CD14-positive monocyte (primary cell): Measurements from ENCODE around the gene HMCN2. TPM values are rescaled to one million over a fixed set of nuclear protein-coding genes. Genes with fewer than 3 reads are reported as not detected.
A peak's percentile ranks its signal among the peaks of the same experiment; 100 is the strongest.

Experiments
- DNase-seq, 3 donors: peaks; one replicate each; pipeline ENCODE4 v3.0.0-alpha.2; 2011 to 2022
- H2AFZ ChIP-seq: 2 replicates; pipeline ENCODE4 v1.6.0; 2012; ENCODE audit warnings: mild to moderate bottlenecking, low read depth, low read length, inconsistent platforms; ENCODE audit not compliant: insufficient read depth, poor library complexity, severe bottlenecking
- H3K27ac ChIP-seq, 2 donors: 1 replicate in 1 of 2; 2 replicates in 1 of 2; pipeline ENCODE4 v1.5.1; 2012 to 2013; ENCODE audit warnings: low read length in 2 of 2, control low read depth in 1 of 2, inconsistent platforms in 1 of 2, low read depth in 1 of 2, mild to moderate bottlenecking in 1 of 2
- H3K27me3 ChIP-seq, 2 donors: one replicate each; pipeline versions ENCODE4 v1.6.0 to v1.6.1; 2011 to 2013; ENCODE audit warnings: low read length in 2 of 2; ENCODE audit not compliant: control insufficient read depth in 2 of 2, insufficient read depth in 2 of 2
- H3K36me3 ChIP-seq, 2 donors: replicated peaks in 1 of 2; 1 replicate in 1 of 2; 2 replicates in 1 of 2; pipeline versions ENCODE4 v1.5.1 to v1.6.1; 2012 to 2013; ENCODE audit warnings: low read length in 2 of 2, control low read depth in 1 of 2, inconsistent platforms in 1 of 2, mild to moderate bottlenecking in 1 of 2; ENCODE audit not compliant: insufficient read depth in 2 of 2, control insufficient read depth in 1 of 2
- H3K4me1 ChIP-seq, 2 donors: 1 replicate in 1 of 2; 2 replicates in 1 of 2; pipeline versions ENCODE4 v1.5.1 to v1.6.1; 2012 to 2013; ENCODE audit warnings: low read length in 2 of 2, control low read depth in 1 of 2, inconsistent platforms in 1 of 2, mild to moderate bottlenecking in 1 of 2, moderate library complexity in 1 of 2; ENCODE audit not compliant: insufficient read depth in 2 of 2, control insufficient read depth in 1 of 2
- H3K4me2 ChIP-seq: replicated peaks from 2 replicates; pipeline ENCODE3; 2012; ENCODE audit warnings: low read length, moderate library complexity, mild to moderate bottlenecking; ENCODE audit not compliant: poor library complexity, severe bottlenecking; ENCODE audit errors: extremely low read depth
- H3K4me3 ChIP-seq, 3 experiments: fragments of 200-600 bp in 1 of 3; sonication (generic) in 1 of 3; replicated peaks in 1 of 3; 1 replicate in 2 of 3; 2 replicates in 1 of 3; pipeline ENCODE4 v1.5.1; 2011 to 2013; ENCODE audit warnings: low read length in 3 of 3, mild to moderate bottlenecking in 3 of 3, control low read depth in 2 of 3, low read depth in 2 of 3, inconsistent platforms in 1 of 3, moderate library complexity in 1 of 3
- H3K79me2 ChIP-seq: 2 replicates; pipeline ENCODE4 v1.6.0; 2012; ENCODE audit warnings: mild to moderate bottlenecking, control low read depth, inconsistent platforms, low read length, moderate library complexity; ENCODE audit not compliant: insufficient read depth
- H3K9ac ChIP-seq: 2 replicates; pipeline ENCODE4 v1.6.0; 2017; ENCODE audit warnings: low read length, mild to moderate bottlenecking; ENCODE audit not compliant: insufficient read depth, poor library complexity, severe bottlenecking
- H3K9me3 ChIP-seq, 2 donors: replicated peaks in 1 of 2; 1 replicate in 1 of 2; 2 replicates in 1 of 2; pipeline versions ENCODE4 v1.5.1 to v1.6.1; 2012 to 2013; ENCODE audit warnings: low read length in 2 of 2, control low read depth in 1 of 2; ENCODE audit not compliant: control insufficient read depth in 1 of 2, insufficient read depth in 1 of 2
- H4K20me1 ChIP-seq: 2 replicates; pipeline ENCODE4 v1.6.0; 2012; ENCODE audit warnings: mild to moderate bottlenecking, low read length, control low read depth, moderate library complexity; ENCODE audit not compliant: insufficient read depth
- H3K27ac Mint-ChIP-seq, 7 donors: one replicate each; pipeline ENCODE4 v1.8.0; 2020; ENCODE audit warnings: mild to moderate bottlenecking in 7 of 7, mixed read lengths in 7 of 7, moderate library complexity in 6 of 7, inconsistent platforms in 2 of 7
- H3K27me3 Mint-ChIP-seq, 3 donors: one replicate each; pipeline ENCODE4 v1.8.0; 2021 to 2022; ENCODE audit warnings: low read depth in 3 of 3, mild to moderate bottlenecking in 3 of 3, mixed read lengths in 3 of 3, moderate library complexity in 3 of 3, inconsistent platforms in 1 of 3
- H3K36me3 Mint-ChIP-seq, 2 donors: one replicate each; pipeline ENCODE4 v1.8.0; 2020; ENCODE audit warnings: mixed read lengths in 2 of 2, inconsistent platforms in 1 of 2, mild to moderate bottlenecking in 1 of 2
- H3K4me1 Mint-ChIP-seq: one replicate; pipeline ENCODE4 v1.8.0; 2020; ENCODE audit warnings: mild to moderate bottlenecking, mixed read lengths
- H3K4me3 Mint-ChIP-seq, 2 donors: one replicate each; pipeline ENCODE4 v1.8.0; 2020; ENCODE audit warnings: mild to moderate bottlenecking in 2 of 2, mixed read lengths in 2 of 2, moderate library complexity in 1 of 2
- H3K9me3 Mint-ChIP-seq, 7 donors: one replicate each; pipeline ENCODE4 v1.8.0; 2020 to 2022; ENCODE audit warnings: mixed read lengths in 7 of 7, mild to moderate bottlenecking in 6 of 7, moderate library complexity in 6 of 7, inconsistent platforms in 2 of 7
- WGBS: methylation state at CpG from one replicate; pipeline ENCODE4 v1.1.5; 2013; ENCODE audit warnings: missing lambda C conversion rate; ENCODE audit not compliant: insufficient coverage; 5-methylcytosine and 5-hydroxymethylcytosine counted together
- intact Hi-C, 2 donors: fragments of 100-400 bp; cut with micrococcal nuclease; formaldehyde crosslinking; loops; one replicate each; pipeline versions ENCODE4 v1.15.0 to v1.15.1; 2023
- polyA plus RNA-seq, 3 donors: library from polyadenylated mRNA; depleted of rRNA in 1 of 3; unstranded in 2 of 3; stranded (reverse) in 1 of 3; fragments of 300-500 nt in 2 of 3; fragments of >200 nt in 1 of 3; fragmentation: Illumina TruSeq in 2 of 3; gene quantifications; 1 replicate in 2 of 3; 2 replicates in 1 of 3; pipeline ENCODE4 v1.2.3, GENCODE V29; 2012 to 2021
- TF ChIP-seq, protein P1 (sequence below): fragments of 200-600 bp; IDR thresholded peaks from one replicate; pipeline ENCODE4 v1.8.0; 2022; ENCODE audit warnings: antibody characterized with exemption, mild to moderate bottlenecking

The HMCN2 gene
- polyA plus RNA-seq, 3 donors = not detected

DNA sequence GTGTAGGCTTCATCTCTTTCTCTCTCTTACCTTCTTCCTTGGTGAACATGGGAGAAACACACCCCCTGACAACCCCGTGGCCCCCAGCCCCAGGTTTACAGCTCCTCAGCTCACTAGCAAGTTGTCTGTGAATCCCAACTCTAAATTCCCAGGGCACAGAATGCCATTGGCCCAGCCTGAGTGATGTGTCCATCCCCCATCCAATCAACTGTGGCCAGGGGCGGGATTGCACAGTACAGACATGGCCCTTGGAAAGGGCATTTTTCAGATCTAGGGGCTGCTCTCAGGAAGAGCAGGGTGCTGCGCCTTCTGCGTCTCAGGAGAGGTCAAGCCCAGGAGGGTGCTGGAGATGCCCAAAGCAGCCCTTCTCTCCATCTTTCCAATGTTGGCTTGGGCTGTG, 131.0 kb downstream of the HMCN2 start:
- Mint-ChIP-seq H3K4me3 (no peak overlapping the region), H3K27ac (no peak overlapping the region)
- no peaks in the 10 kb centered on the region for H3K36me3 ChIP-seq

GRCh38 chr9:130398487-130399240, 133.1 kb downstream of the HMCN2 start:
- Mint-ChIP-seq H3K4me1 (no peaks in the 10 kb centered on the region), H3K9me3 (peaks cover 0 to 2% (median 0%) of the 10 kb centered on the region in 7 donors), H3K36me3 (no peaks in the 10 kb centered on the region), H3K4me3 (no peak overlapping the region), H3K27me3 (peaks cover 4 to 5% (median 4%) of the 10 kb centered on the region in 3 donors), H3K27ac (peak overlapping the region in 1 of 7 donors; percentile 9)
- Histone ChIP-seq H3K4me2 (no peak overlapping the region), H3K4me3 (no peak overlapping the region), H3K4me1 (no peaks in the 10 kb centered on the region), H2AFZ (no peak overlapping the region), H3K36me3 (no peaks in the 10 kb centered on the region), H3K79me2 (no peaks in the 10 kb centered on the region), H3K27me3 (no peaks in the 10 kb centered on the region), H4K20me1 (no peaks in the 10 kb centered on the region), H3K9ac (no peak overlapping the region), H3K27ac (no peak overlapping the region), H3K9me3 (no peaks in the 10 kb centered on the region)
- 89% methylated on average over 9 of the region's 17 CpGs for WGBS
- TF ChIP-seq, protein P1, sequence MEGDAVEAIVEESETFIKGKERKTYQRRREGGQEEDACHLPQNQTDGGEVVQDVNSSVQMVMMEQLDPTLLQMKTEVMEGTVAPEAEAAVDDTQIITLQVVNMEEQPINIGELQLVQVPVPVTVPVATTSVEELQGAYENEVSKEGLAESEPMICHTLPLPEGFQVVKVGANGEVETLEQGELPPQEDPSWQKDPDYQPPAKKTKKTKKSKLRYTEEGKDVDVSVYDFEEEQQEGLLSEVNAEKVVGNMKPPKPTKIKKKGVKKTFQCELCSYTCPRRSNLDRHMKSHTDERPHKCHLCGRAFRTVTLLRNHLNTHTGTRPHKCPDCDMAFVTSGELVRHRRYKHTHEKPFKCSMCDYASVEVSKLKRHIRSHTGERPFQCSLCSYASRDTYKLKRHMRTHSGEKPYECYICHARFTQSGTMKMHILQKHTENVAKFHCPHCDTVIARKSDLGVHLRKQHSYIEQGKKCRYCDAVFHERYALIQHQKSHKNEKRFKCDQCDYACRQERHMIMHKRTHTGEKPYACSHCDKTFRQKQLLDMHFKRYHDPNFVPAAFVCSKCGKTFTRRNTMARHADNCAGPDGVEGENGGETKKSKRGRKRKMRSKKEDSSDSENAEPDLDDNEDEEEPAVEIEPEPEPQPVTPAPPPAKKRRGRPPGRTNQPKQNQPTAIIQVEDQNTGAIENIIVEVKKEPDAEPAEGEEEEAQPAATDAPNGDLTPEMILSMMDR = no peak
- DNase-seq = no peak
- intact Hi-C loops = no loop called here

More for the DNA sequence above, 131.0 kb downstream of the HMCN2 start:
- Histone ChIP-seq H3K9me3 (no peaks in the 10 kb centered on the region), H3K4me1 (no peaks in the 10 kb centered on the region), H3K27ac (no peak overlapping the region), H3K79me2 (no peaks in the 10 kb centered on the region), H4K20me1 (no peaks in the 10 kb centered on the region), H3K4me2 (no peak overlapping the region), H2AFZ (no peak overlapping the region), H3K9ac (no peak overlapping the region), H3K4me3 (no peak overlapping the region), H3K27me3 (no peaks in the 10 kb centered on the region)
- TF ChIP-seq, protein P1 = no peak
- intact Hi-C loops = no loop called here
- Mint-ChIP-seq H3K9me3 (peaks cover 0 to 2% (median 0%) of the 10 kb centered on the region in 7 donors), H3K36me3 (no peaks in the 10 kb centered on the region), H3K4me1 (no peaks in the 10 kb centered on the region), H3K27me3 (peaks cover 2 to 4% (median 2%) of the 10 kb centered on the region in 3 donors)
- 100% methylated on average over 1 of the region's 4 CpGs for WGBS
- no peak for DNase-seq
